ENCODE measurements around the gene PADI3. TPM values are rescaled to one million over a fixed set of nuclear protein-coding genes. Genes with fewer than 3 reads are reported as not detected.

The PADI3 gene
- polyA plus RNA-seq, 1 of the 3 experiments (the other 2 are of a cell fraction): 0.30 TPM

DNA sequence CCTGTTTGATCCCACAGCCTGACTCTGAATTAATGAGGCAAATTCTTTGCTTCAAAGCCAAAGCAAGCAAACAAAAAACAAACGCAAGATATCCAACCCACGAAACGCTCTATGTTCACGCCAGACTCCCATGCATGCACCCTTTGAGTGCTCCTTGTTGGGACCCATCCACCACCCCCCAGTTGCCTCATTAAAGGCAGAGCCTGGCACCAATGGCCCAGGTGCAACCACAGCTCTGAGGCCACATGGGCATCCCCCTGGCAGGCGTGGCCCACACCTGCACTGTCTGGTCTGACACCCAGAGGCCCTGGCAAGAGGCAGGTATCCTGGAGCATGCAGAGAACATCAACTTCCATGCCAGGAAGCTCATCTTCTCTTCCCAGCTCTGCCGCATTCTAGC is 58.0 kb downstream of the PADI3 start:
- Histone ChIP-seq H3K4me2 (no peak overlapping the region), H3K9me2 (no peaks in the 10 kb centered on the region), H2AFZ (ENCODE audit: low read depth) (no peak overlapping the region), H4K20me1 (ENCODE audit: insufficient read depth) (no peaks in the 10 kb centered on the region), H3K4me1 (ENCODE audit: control insufficient read depth in 1 of 2, insufficient read depth in 2 of 2, low read depth in 1 of 2, low read length in 1 of 2) (no peaks in the 10 kb centered on the region), H3F3A (replicated peaks; ENCODE audit: insufficient read depth) (no peaks in the 10 kb centered on the region), H3K36me3 (replicated peaks in 1 of 2; ENCODE audit: control insufficient read depth in 1 of 2, insufficient read depth in 2 of 2, low read length in 1 of 2) (no peaks in the 10 kb centered on the region), H3K27ac (ENCODE audit: low read depth in 2 of 2, low read length in 1 of 2) (no peak overlapping the region), H3K79me2 (ENCODE audit: insufficient read depth) (no peaks in the 10 kb centered on the region), H3K4me3 (ENCODE audit: low read depth in 2 of 2, low read length in 1 of 2) (no peak overlapping the region), H3K27me3 (ENCODE audit: insufficient read depth) (no peaks in the 10 kb centered on the region; the same call in 1 of the 2 replicates), H3K9me3 (no peaks in the 10 kb centered on the region), H3K9ac (no peak overlapping the region)
- ChIA-PET POLR2A (no interaction called here), CTCF (no interaction called here)
- TF ChIP-seq USF2 (IDR thresholded peaks at IDR 0.05; ENCODE audit: borderline replicate concordance, low read depth, low read length) (no peak), EP300 (IDR thresholded peaks at IDR 0.05; ENCODE audit: borderline replicate concordance in 1 of 2, low read depth in 1 of 2, low read length in 1 of 2) (no peak), CTCF (IDR thresholded peaks at IDR 0.05) (no peak)
- WGBS (ENCODE audit: low lambda C conversion rate): 41% methylated on average over 6 of the region's 6 CpGs
- no peak for DNase-seq

GRCh38 chr1:17307329-17307728 is 58.4 kb downstream of the PADI3 start:
- Histone ChIP-seq H4K20me1 (ENCODE audit: insufficient read depth) (no peaks in the 10 kb centered on the region), H3K4me2 (no peak overlapping the region), H3K27me3 (ENCODE audit: insufficient read depth) (no peaks in the 10 kb centered on the region; the same call in 1 of the 2 replicates), H3K4me3 (ENCODE audit: low read depth in 2 of 2, low read length in 1 of 2) (no peak overlapping the region), H3K9me2 (no peaks in the 10 kb centered on the region), H3K9ac (no peak overlapping the region), H3K4me1 (ENCODE audit: control insufficient read depth in 1 of 2, insufficient read depth in 2 of 2, low read depth in 1 of 2, low read length in 1 of 2) (no peaks in the 10 kb centered on the region), H3K79me2 (ENCODE audit: insufficient read depth) (no peaks in the 10 kb centered on the region), H3K36me3 (replicated peaks in 1 of 2; ENCODE audit: control insufficient read depth in 1 of 2, insufficient read depth in 2 of 2, low read length in 1 of 2) (no peaks in the 10 kb centered on the region), H3K9me3 (no peaks in the 10 kb centered on the region), H2AFZ (ENCODE audit: low read depth) (no peak overlapping the region), H3K27ac (ENCODE audit: low read depth in 2 of 2, low read length in 1 of 2) (no peak overlapping the region), H3F3A (replicated peaks; ENCODE audit: insufficient read depth) (no peaks in the 10 kb centered on the region)
- ChIA-PET POLR2A (no interaction called here), CTCF (interaction anchor here (1.3 kb wide), 1 partner anchor 54 kb away, joined by 3 read pairs; no protein-coding TSS in a partner anchor)
- 45% methylated on average over 6 of the region's 6 CpGs for WGBS (ENCODE audit: low lambda C conversion rate)
- no peak for DNase-seq
- TF ChIP-seq SIN3A (IDR thresholded peaks at IDR 0.05; ENCODE audit: borderline replicate concordance, low read depth, low read length) (no peak), CTCF (IDR thresholded peaks at IDR 0.05) (no peak), YY1 (IDR thresholded peaks at IDR 0.05; ENCODE audit: low read depth) (no peak), USF1 (IDR thresholded peaks at IDR 0.05; ENCODE audit: borderline replicate concordance, low read depth) (no peak), USF2 (IDR thresholded peaks at IDR 0.05; ENCODE audit: borderline replicate concordance, low read depth, low read length) (no peak), EP300 (IDR thresholded peaks at IDR 0.05; ENCODE audit: borderline replicate concordance in 1 of 2, low read depth in 1 of 2, low read length in 1 of 2) (no peak), IRF3 (IDR thresholded peaks at IDR 0.05; ENCODE audit: low read depth, low read length) (no peak)
- TF ChIP-seq, protein P1, sequence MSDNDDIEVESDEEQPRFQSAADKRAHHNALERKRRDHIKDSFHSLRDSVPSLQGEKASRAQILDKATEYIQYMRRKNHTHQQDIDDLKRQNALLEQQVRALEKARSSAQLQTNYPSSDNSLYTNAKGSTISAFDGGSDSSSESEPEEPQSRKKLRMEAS (IDR thresholded peaks at IDR 0.05; ENCODE audit: low read depth): no peak
- TF ChIP-seq, protein P2, sequence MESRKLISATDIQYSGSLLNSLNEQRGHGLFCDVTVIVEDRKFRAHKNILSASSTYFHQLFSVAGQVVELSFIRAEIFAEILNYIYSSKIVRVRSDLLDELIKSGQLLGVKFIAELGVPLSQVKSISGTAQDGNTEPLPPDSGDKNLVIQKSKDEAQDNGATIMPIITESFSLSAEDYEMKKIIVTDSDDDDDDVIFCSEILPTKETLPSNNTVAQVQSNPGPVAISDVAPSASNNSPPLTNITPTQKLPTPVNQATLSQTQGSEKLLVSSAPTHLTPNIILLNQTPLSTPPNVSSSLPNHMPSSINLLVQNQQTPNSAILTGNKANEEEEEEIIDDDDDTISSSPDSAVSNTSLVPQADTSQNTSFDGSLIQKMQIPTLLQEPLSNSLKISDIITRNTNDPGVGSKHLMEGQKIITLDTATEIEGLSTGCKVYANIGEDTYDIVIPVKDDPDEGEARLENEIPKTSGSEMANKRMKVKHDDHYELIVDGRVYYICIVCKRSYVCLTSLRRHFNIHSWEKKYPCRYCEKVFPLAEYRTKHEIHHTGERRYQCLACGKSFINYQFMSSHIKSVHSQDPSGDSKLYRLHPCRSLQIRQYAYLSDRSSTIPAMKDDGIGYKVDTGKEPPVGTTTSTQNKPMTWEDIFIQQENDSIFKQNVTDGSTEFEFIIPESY (IDR thresholded peaks at IDR 0.05; ENCODE audit: borderline replicate concordance, low read depth): no peak
